HG02870 (cell line): ENCODE measurements around the gene AGBL1.

Experiments used
- ATAC-seq: cut with Tn5 transposase; IDR thresholded peaks from one replicate; pipeline ENCODE4 v1.9.1; 2021; ENCODE audit warnings: mild to moderate bottlenecking, moderate library complexity; ENCODE audit not compliant: unreplicated experiment

Gene AGBL1

DNA sequence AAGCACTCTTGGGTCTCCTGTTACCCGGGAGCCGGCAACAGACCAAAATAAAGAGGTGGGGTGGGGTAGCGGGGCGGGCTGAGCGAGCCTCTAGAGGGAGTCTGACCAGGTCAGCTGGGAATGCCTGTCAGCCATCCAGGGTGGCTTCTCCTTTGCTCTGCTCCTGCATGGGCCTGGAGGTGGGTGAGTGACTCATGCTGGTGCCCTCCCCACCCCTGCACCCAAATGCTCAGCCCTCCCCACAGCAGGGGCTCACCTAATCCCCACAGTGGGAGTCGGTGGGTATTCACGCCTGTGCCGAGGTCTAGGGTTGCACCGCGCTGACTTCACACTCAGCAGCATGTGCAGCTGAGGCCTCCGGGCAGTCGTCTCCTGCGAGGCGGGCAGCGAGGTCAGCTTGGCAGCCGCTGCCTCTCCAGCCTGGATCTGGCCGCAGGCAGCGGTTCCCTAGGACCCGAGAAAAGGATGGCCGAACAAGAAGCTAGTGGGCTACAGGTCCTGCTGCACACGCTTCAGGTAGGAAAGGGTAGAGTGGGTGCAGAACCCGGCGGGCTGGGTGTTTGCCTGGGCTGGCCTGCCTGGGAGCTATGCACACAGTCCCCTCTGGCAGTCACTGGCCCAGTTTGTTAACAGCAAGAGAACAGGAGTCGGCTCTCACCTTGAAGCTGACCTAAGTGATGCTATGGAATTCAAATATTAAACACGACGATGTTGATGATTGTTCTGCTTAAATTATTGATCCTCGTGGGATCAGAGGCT lies at the start of gene AGBL1:
Gene AGBL1, plus strand, starts transcription at position 364 of the 759 bp plus-strand sequence.
- ATAC-seq, result no peak

DNA sequence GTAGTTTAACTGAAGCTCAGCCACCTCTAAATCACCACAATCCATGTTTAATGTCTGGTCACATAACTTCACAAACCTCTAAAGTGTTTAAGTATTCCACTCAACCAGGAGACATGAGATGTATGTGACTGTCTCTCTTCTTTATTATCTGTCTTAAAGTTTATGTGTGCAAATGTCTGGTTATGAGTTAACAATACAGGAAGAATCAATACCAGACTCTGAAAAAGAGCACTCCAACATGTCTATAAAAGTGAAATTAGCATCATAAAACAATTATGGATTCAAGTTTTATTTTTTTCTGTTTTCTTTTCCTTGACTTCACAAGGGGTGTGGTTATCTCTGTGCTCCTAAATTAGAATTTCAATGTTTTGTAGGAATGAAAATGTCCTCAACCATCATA lies 44.8 kb upstream of the AGBL1 start:
- no peak for ATAC-seq

- no peak for ATAC-seq
These were observed 43.4 kb upstream of the AGBL1 start for GRCh38 chr15:86036243-86036642.

DNA sequence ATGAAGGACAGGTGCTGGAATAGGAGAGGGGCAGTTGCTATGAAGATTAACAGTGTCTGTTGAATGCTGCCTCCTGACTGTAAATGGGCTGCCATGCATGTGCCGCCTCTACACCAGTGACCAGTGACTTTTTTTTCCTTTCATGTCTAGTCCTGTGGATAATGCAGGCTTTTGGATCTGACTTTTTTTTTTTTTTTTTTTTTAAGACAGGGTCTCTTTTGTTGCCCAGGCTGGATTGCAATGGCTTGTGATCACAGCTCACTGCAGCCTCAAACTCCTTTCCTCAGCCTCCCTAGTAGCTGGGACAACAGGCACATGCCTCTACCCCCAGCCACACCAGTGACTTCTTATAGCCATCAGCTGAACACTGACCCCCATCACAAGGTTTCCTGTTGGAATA lies 41.2 kb upstream of the AGBL1 start:
- no peak for ATAC-seq

DNA sequence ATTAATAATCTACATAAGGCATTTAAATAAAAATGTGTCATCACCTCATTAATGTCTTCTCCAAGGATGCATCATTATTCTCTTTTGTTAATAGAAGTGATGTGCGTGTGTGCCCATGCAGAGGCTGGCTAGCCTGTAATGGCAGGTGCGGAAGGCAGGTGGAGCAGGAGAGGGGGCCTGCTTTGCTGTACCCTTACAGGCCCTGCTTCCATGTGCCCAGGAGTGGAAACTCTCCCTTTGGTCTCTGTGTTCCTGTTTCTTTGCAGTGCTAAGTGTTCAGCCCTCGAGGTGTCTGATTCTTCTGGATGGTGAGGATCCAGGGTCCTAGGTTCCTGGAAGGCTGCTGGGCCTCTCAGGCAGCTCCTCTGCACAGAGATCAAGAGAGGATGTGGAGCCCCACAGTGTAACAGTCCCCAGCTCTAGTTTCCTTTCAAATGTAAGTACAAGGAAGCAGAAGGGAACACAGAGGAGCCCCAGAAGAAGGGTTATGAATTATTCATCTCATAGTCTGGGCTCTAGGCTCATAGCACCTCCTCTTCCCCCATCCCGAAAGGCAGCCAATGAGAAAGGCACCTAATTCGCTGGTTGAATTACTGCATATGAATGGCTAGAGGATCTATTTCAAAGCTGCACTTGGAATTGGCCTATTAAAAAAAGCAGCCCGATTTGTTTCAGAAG lies 39.2 kb upstream of the AGBL1 start:
- no peak for ATAC-seq

GRCh38 chr15:86041399-86041798 lies 38.3 kb upstream of the AGBL1 start:
- ATAC-seq, result no peak

DNA sequence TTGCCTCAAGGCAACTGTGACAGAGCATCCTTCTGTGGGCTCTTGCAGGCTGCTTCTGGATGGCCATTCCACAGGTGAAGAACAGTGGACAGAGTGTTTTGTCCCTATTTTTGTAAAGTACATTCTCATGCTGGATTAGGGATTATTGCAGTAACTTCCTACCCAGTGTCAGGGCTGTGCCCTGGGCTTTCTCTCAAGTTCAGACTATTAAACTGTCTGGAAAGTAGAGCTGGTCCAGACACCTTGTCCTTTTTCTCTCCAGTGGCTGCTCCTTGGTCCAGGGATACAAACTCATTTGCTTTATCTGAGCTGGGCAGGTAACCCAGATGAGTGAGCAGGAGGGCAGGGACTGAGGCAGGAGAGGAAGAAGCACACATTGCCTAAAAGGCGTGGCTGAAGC lies 37.4 kb upstream of the AGBL1 start:
- ATAC-seq, result no peak

DNA sequence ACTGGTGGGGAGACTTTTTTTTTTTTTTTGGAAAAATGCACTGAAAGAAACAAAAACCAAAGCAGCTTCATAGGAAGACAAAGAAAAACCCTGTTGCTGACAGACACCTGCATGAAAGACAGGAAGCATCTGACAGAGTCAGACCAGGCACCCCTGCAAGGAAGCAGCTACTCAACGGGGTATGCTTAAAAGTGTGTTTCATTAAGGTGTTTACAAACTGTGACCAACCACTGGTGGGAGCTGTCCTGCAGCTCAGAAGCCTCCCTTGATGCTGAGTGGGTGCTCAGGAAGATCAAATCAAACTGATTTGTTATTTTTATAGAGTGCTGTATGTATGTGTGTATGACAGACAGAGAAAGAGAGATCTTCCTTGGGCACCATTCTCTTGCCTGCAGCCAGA lies 34.7 kb upstream of the AGBL1 start:
- ATAC-seq, result no peak

- no peak for ATAC-seq
These were observed 25.3 kb upstream of the AGBL1 start for GRCh38 chr15:86054338-86054737.

DNA sequence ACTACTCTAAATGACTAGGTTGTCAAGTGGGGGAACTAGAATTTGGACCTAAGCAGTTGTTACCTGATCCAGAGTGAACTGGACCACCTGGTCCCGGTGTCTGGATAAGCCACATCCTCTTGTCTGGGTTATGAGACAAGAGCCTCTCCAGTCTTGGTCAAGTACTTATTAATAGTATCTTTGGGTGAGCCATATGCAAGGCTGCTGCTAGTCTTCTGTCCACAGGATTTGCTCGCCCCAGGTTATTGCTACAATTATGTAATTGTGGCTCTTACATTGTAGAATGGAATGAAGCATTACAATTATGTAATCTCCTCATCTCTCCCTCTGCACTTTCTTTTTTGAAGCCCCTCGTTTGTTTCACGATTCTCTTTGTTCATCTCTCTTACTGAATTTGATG lies 24.0 kb upstream of the AGBL1 start:
- no peak for ATAC-seq

DNA sequence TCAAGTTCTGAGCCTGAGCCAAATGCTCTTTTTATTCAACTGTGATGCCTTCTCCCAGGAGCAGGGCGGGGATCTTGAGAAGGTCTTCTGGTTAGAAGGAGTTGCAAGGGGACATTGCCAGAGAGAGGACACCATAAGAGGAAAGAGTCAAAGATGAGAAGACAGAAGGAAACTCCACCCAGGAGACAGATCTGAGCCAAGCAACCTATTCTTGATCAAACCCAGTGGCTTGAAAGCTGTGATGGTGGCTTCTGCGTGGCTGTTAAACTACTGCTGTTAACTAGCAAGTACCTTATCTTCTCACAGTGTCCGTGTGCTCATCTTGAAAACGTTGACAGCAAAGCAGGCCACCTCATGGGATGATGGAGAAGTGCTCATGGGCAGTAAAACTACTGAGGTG lies 19.8 kb upstream of the AGBL1 start:
- no peak for ATAC-seq

GRCh38 chr15:86060674-86061073 lies 19.0 kb upstream of the AGBL1 start:
- ATAC-seq, result no peak

DNA sequence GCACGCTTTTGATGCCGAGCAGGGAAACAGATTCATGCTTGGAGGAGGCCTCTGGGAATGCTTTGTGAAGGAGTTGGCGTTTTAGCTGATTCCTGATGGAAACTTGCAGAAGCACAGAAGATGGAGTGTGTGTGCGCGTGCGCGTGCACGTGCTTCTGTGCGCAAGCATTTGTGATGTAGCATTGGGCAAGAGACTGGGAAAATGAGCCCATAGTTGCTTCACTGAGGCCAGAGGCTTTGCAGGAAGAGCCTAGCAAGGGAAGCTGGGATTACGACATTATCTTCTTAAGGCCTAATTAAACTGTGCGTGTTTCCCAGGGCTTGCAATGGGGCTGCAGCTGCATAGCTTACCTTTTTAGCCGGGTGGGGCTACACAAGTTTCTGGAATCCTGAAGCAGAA lies 18.1 kb upstream of the AGBL1 start:
- ATAC-seq, result no peak

DNA sequence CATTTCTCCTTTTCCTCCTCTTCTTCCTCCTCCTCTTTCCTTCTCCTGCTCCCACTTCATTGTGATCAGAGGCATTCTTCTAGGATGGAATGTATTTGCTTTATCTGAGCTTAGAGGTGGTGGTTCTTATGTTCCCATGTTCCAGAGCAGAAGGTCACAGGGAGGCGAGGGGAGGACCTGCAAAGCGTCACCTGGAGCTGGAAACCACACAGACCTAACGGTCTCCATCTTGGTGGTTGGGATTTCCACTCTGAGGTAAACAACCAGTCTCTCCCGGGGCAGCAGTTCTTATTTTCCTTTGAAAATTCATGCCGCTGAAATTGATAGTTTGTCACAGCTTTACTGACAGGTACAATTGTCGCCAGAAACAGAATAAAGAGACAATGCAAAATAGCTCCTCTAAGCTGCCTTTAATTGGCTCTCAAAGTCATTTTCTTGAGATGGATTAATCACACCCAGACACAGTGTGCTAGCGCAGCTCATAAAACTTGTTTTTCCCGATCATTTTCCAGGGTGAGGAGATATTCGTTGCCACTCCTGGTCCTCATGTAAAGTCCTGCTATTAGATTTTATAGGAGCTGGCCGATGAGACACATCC lies 16.9 kb upstream of the AGBL1 start:
- ATAC-seq, result no peak

DNA sequence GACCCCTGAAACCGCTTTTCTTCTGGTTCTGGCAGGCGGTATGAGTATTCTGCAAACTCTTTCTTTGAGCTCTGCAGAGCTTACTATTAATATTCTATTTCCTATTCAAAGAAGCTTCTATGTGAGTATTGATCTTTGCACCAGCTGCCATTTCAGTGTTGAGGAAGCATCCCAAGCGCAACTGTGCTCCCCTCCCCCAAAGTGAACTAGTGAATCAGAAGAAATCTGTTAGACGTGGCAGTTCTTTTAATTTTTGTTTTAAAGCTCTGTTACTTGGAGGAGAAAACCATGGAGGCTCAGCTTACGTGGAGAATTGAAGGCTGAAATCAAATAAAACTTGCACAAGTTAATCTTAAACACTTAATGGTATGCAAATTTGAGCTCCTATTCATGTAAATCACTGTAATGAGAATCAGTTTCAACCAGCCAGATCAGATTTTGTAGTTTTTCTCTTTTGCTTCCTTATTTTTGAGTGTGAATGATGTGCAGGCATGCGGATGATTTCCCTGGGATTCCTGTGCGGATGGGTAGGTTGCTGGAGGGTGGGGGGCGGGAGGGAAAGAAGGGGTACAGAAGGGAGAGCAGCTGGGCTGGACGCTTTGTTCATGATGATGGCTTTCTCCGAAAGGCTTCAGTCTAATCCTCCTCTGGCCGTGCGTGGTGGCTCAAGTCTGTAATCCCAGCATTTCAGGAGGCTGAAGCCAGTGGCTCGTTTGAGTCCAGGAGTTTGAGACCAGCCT lies 16.1 kb upstream of the AGBL1 start:
- ATAC-seq, result no peak

- no peak for ATAC-seq
These were observed 15.3 kb upstream of the AGBL1 start for GRCh38 chr15:86064326-86064725.

DNA sequence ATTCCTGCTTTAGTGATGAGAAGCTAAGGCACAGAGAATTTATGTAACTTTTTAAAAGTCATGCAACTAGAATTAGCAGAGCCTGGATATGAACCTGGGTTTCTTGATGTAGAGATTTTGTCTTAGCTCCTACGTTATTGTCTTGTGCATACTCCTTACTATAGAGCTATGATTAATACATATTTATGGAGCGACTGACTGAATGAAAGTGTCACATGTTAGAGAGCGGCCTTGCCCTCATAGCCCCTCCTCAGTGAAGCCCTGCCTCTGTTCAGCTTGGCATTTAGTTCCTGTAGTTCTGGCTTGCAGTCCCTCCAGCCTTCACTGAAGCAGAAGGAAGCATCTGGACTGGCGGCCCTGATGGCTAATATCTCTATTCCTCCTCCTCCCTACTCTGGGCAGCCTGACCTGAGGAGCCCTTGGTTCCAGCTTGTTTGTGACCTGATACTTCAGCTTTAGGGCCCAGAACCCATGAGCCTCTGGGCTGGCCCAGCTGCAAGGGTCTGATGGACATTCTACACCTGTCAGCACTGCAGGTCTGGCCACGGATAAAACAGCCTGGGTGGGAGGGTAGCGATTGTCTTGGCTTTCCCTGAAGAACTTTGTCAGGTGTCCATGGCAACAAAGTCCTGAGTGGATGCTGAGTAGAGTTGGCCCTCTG lies 13.4 kb upstream of the AGBL1 start:
- ATAC-seq, result no peak

- no peak for ATAC-seq
These were observed 6.4 kb upstream of the AGBL1 start for GRCh38 chr15:86073281-86073680.

DNA sequence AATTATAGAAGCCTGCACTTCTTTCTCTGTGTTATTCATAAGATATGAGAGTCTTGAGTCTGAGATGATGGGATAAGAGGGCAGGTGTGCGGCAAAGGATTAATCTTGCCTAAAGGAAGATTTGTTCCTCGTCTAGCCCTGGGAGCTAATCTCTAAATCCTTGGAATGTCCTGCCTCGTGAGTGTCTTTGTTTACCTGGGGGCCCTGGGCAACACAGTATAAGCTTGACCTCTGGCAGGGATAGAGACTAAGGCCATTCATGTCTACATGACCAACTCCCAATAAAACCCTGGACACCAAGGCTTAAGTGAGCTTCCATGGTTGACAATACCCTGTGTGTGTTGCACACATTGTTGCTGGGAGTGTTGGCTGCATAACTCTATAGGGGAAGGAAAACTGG lies 3.2 kb upstream of the AGBL1 start:
- no peak for ATAC-seq

- no peak for ATAC-seq
These were observed 2.6 kb upstream of the AGBL1 start for GRCh38 chr15:86077070-86077469.

DNA sequence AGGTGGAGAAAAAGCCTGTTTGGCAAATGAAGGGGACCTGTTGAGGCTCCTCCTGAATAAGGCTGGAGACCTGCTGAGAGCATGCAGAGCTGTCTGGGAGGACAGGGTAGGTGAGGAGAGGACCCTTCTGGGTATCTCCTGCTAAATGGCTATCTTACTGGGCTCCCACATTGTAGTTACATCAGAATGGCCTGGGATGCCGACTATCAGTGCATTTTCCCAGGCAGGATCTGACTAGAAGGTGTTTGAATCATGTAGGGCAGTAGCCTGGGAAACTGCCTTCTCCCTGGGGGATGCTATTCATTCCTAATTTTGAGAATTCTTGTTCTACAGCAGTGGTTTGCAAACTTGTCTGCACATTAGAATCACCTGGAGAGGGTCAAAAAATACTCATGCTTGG lies 631 bp downstream of the AGBL1 start:
- ATAC-seq, result no peak
